A549 (cell line): Measurements from ENCODE around the gene MVB12B. TPM values are rescaled to one million over a fixed set of nuclear protein-coding genes. Genes with fewer than 3 reads are reported as not detected.

Experiments used
- ATAC-seq, 2 experiments: fragments of 200-7000 bp in 1 of 2; fragments of >200 bp in 1 of 2; cut with Nextera tagmentation in 1 of 2; cut with Tn5 transposase in 1 of 2; 3 replicates each; pipeline versions ENCODE4 v1.8.0 to v1.9.1; 2018 to 2020; ENCODE audit warnings: mild to moderate bottlenecking in 1 of 2, moderate library complexity in 1 of 2
- CTCF ChIA-PET: fragments of 300-600 bp; sonication (Branson Sonifier 250); formaldehyde crosslinking; extraction: SDS; loops from one replicate; lab custom pipeline; 2021; ENCODE audit warnings: antibody characterized with exemption, inconsistent platforms; lab: Yijun Ruan, JAX
- POLR2A ChIA-PET: fragments of 350-600 bp; formaldehyde crosslinking; extraction: SDS; loops from one replicate; lab custom pipeline; 2021; ENCODE audit warnings: antibody characterized with exemption, inconsistent platforms; lab: Yijun Ruan, JAX
- DNase-seq, 2 experiments: peaks; one replicate each; pipeline versions ENCODE4 v3.0.0 to v3.0.0-alpha.2; 2011 to 2016; ENCODE audit warnings: low read depth in 1 of 2, low spot score in 1 of 2
- FAIRE-seq: peaks from 2 replicates; lab custom pipeline; 2011; peaks lifted over from hg19 to GRCh38; lab: Jason Lieb, UNC
- H3K27ac ChIP-seq, 2 experiments: fragments of >200 bp; sonication (Bioruptor Twin); formaldehyde crosslinking; 3 replicates each; pipeline ENCODE4 v1.5.1; 2016 to 2017
- H3K4me1 ChIP-seq: fragments of >200 bp; sonication (Bioruptor Twin); formaldehyde crosslinking; 3 replicates; pipeline ENCODE4 v1.6.1; 2016
- H3K4me2 ChIP-seq: fragments of >200 bp; sonication (Bioruptor Twin); formaldehyde crosslinking; 3 replicates; pipeline ENCODE4 v1.6.1; 2016
- H3K4me3 ChIP-seq: fragments of >200 bp; sonication (Bioruptor Twin); formaldehyde crosslinking; 3 replicates; pipeline ENCODE4 v1.5.1; 2016
- H3K9me3 ChIP-seq: fragments of >200 bp; sonication (Bioruptor Twin); formaldehyde crosslinking; 3 replicates; pipeline ENCODE4 v1.6.1; 2016
- BHLHE40 ChIP-seq: IDR thresholded peaks from 2 replicates; pipeline ENCODE4 v1.6.1; 2012; ENCODE audit warnings: low read depth, low read length, inconsistent platforms
- CBX8 ChIP-seq: fragments of 200-600 bp; sonication (generic); IDR thresholded peaks from 2 replicates; pipeline ENCODE4 v1.6.1; 2016
- CEBPB ChIP-seq, 2 experiments: fragments of >200 bp in 1 of 2; sonication (Bioruptor Twin) in 1 of 2; formaldehyde crosslinking in 1 of 2; IDR thresholded peaks; 2 replicates each; pipeline ENCODE4 v1.6.1; 2012 to 2016
- FOXS1 ChIP-seq: fragments of 250-450 bp; sonication (Bioruptor Pico); IDR thresholded peaks from 2 replicates; pipeline ENCODE4 v1.5.0; 2020; ENCODE audit warnings: mild to moderate bottlenecking, moderate library complexity
- GATA3 ChIP-seq: IDR thresholded peaks from 2 replicates; pipeline ENCODE4 v1.6.1; 2012; ENCODE audit warnings: borderline replicate concordance
- HDAC2 ChIP-seq: fragments of 200-600 bp; sonication (generic); IDR thresholded peaks from 2 replicates; pipeline ENCODE4 v1.6.1; 2016
- HEYL ChIP-seq: fragments of 250-450 bp; sonication (Bioruptor Pico); IDR thresholded peaks from 2 replicates; pipeline ENCODE4 v1.8.0; 2021; ENCODE audit warnings: mild to moderate bottlenecking, moderate library complexity
- HOXA7 ChIP-seq: fragments of 250-450 bp; sonication (Bioruptor Pico); IDR thresholded peaks from 2 replicates; pipeline ENCODE4 v1.5.0; 2020; ENCODE audit warnings: mild to moderate bottlenecking, moderate library complexity
- JUNB ChIP-seq: fragments of >200 bp; sonication (Bioruptor Twin); formaldehyde crosslinking; IDR thresholded peaks from 2 replicates; pipeline ENCODE4 v1.6.1; 2016
- MAX ChIP-seq: IDR thresholded peaks from 2 replicates; pipeline ENCODE4 v1.6.1; 2012
- MAZ ChIP-seq: fragments of 150-350 bp; IDR thresholded peaks from 2 replicates; pipeline ENCODE4 v1.6.1; 2014; ENCODE audit warnings: antibody characterized with exemption, low read depth, low read length, borderline replicate concordance
- NR3C1 ChIP-seq: fragments of >200 bp; sonication (Bioruptor Twin); formaldehyde crosslinking; IDR thresholded peaks from 3 replicates; pipeline ENCODE4 v1.6.1; 2017
- POLR2A ChIP-seq: IDR thresholded peaks from 2 replicates; pipeline ENCODE4 v1.6.1; 2012; ENCODE audit warnings: mild to moderate bottlenecking, low read length
- POLR2AphosphoS2 ChIP-seq: conservative IDR thresholded peaks from 2 replicates; pipeline ENCODE4 v1.6.1; 2012; ENCODE audit warnings: low read length, improper control_type of control experiment, inconsistent platforms
- RAD21 ChIP-seq, 2 experiments: fragments of >200 bp in 1 of 2; sonication (Bioruptor Twin) in 1 of 2; formaldehyde crosslinking in 1 of 2; IDR thresholded peaks in 1 of 2; conservative IDR thresholded peaks in 1 of 2; 2 replicates in 1 of 2; 3 replicates in 1 of 2; pipeline ENCODE4 v1.6.1; 2012 to 2018; ENCODE audit warnings: inconsistent platforms in 1 of 2
- RARB ChIP-seq: fragments of 250-450 bp; sonication (Bioruptor Pico); IDR thresholded peaks from 2 replicates; pipeline ENCODE4 v1.8.0; 2021; ENCODE audit warnings: mild to moderate bottlenecking, moderate library complexity
- RCOR1 ChIP-seq: fragments of 150-350 bp; IDR thresholded peaks from 2 replicates; pipeline ENCODE4 v1.6.1; 2014; ENCODE audit warnings: antibody characterized with exemption, low read length, low read depth
- RFX5 ChIP-seq: fragments of 450-650 bp; IDR thresholded peaks from 2 replicates; pipeline ENCODE4 v1.7.1; 2014; ENCODE audit warnings: antibody characterized with exemption, mild to moderate bottlenecking, moderate library complexity
- RNF2 ChIP-seq: fragments of 200-600 bp; sonication (generic); IDR thresholded peaks from 2 replicates; pipeline ENCODE4 v1.6.1; 2016; ENCODE audit warnings: low read depth, mild to moderate bottlenecking, antibody characterized with exemption, moderate library complexity, borderline replicate concordance
- SMC3 ChIP-seq: fragments of >200 bp; sonication (Bioruptor Twin); formaldehyde crosslinking; IDR thresholded peaks from 3 replicates; pipeline ENCODE4 v1.6.1; 2018; ENCODE audit warnings: inconsistent platforms
- USF2 ChIP-seq: fragments of 450-650 bp; IDR thresholded peaks from 2 replicates; pipeline ENCODE4 v1.6.1; 2014; ENCODE audit warnings: antibody characterized with exemption
- ZSCAN20 ChIP-seq: fragments of 250-450 bp; sonication (Bioruptor Pico); IDR thresholded peaks from 2 replicates; pipeline ENCODE4 v1.8.0; 2022; ENCODE audit warnings: mild to moderate bottlenecking, moderate library complexity
- WGBS: methylation state at CpG from one replicate; pipeline ENCODE4 v1.1.6; 2017; ENCODE audit errors: missing lambda C conversion rate; 5-methylcytosine and 5-hydroxymethylcytosine counted together
- polyA plus RNA-seq, 4 experiments: library from polyadenylated mRNA; depleted of rRNA in 3 of 4; stranded (reverse); fragments of >200 nt; fragmentation: RNase III in 1 of 4; extraction: RNeasy Plus Mini Kit Qiagen cat#74134 plus additional on column Dnase treatment in 1 of 4; gene quantifications; 2 replicates in 3 of 4; 3 replicates in 1 of 4; pipeline ENCODE4 v1.2.3, GENCODE V29; 2011 to 2017
- TF ChIP-seq, protein P1 (sequence below): IDR thresholded peaks from 2 replicates; pipeline ENCODE4 v1.6.1; 2012

MVB12B gene
- polyA plus RNA-seq, 2 of the 4 experiments (the other 2 are of a cell fraction), result 4.6 to 5.9 TPM

DNA sequence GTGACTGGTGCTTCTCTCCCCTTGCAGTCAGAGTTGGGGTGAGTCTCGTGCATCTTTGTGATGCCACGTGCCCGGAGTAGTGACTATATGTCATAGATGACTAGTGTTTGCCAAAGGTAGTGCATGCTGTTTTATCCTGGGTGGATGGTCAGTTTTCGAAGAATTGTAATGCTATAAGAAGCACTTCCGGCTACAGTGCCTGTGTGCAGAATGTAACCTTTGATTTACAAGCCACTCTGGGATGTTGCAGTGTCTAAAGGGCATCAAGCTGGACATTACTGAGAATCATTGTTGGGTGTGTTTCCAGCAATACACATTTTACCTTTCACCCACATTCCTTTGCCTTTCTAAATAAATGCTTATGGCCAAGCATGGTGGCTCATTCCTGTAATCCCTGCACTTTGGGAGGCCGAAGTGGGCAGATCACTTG, 16.7 kb downstream of the MVB12B start:
- no peak overlapping the region for H3K27ac ChIP-seq
- no peak overlapping the region for H3K4me2 ChIP-seq
- CTCF ChIA-PET, result interaction anchor here (0.7 to 2.9 kb wide), 3 partner anchors 25 to 164 kb away, joined by 3 to 12 read pairs (median 3); no protein-coding TSS in a partner anchor
- no peak for TF ChIP-seq CBX8
- no peak for TF ChIP-seq GATA3
- no peak for TF ChIP-seq RCOR1
- TF ChIP-seq FOXS1 (CRISPR knock-in tag), result no peak
- no peak for TF ChIP-seq HOXA7 (CRISPR knock-in tag)
- TF ChIP-seq ZSCAN20 (CRISPR knock-in tag), result no peak
- TF ChIP-seq BHLHE40, result no peak
- no peak for TF ChIP-seq HDAC2
- no peak for TF ChIP-seq POLR2A
- TF ChIP-seq SMC3, result no peak
- TF ChIP-seq HEYL, result no peak
- no peak for TF ChIP-seq MAZ
- TF ChIP-seq RAD21 (conservative IDR thresholded peaks at IDR 0.05 in 1 of 2, IDR thresholded peaks at IDR 0.05 in 1 of 2), result no peak
- FAIRE-seq (no peak), ATAC-seq (peak in 1 of 2 experiments; percentile 48; a peak in 3 of 6 replicates), DNase-seq (no peak)
- H3K4me1 ChIP-seq, result no peaks in the 10 kb centered on the region
- POLR2A ChIA-PET, result no interaction called here
- no peak overlapping the region for H3K4me3 ChIP-seq
- H3K9me3 ChIP-seq, result no peaks in the 10 kb centered on the region
- 73% methylated on average over 6 of the region's 6 CpGs for whole genome bisulfite sequencing

DNA sequence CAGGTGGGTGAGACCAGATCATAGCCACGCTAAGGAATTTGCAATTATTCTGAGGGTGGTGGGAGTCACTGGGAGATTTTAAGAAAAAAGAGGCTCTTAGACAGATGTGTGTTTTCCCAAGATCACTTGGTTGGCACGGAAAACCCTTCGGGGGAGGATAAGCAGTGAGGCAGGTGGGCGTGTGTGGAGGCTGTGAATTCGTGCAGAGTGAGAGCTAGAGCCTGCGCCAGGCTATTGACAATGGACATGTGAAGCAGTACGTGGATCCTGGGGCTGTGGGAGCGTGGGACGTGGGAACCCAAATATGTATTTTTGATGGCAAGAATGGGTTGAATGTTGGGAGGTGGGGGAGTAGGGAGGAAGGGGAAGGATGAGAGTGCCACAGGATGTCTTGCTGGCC, 19.4 kb downstream of the MVB12B start:
- ChIA-PET CTCF (no interaction called here), POLR2A (no interaction called here)
- TF ChIP-seq POLR2AphosphoS2 (no peak), USF2 (no peak)
- peaks cover 6% of the 10 kb centered on the region; the same call in 2 of the 3 replicates for H3K9me3 ChIP-seq
- no peak overlapping the region for H3K4me2 ChIP-seq
- no peak overlapping the region for H3K4me3 ChIP-seq
- no peak overlapping the region for H3K27ac ChIP-seq
- DNase-seq (no peak), FAIRE-seq (no peak), ATAC-seq (no peak)
- WGBS, result 93% methylated on average over 9 of the region's 9 CpGs
- no peaks in the 10 kb centered on the region for H3K4me1 ChIP-seq

- ATAC-seq (no peak), FAIRE-seq (no peak), DNase-seq (no peak)
- no peak overlapping the region for H3K4me3 ChIP-seq
- H3K4me2 ChIP-seq, result no peak overlapping the region
- WGBS, result 95% methylated on average over 5 of the region's 5 CpGs
- TF ChIP-seq NR3C1 (no peak), MAX (no peak), CEBPB (IDR thresholded peaks at IDR 0.05) (no peak), POLR2A (no peak), SMC3 (no peak), BHLHE40 (no peak), RARB (no peak), JUNB (no peak), RNF2 (no peak), RFX5 (no peak), MAZ (no peak)
- TF ChIP-seq, protein P1, sequence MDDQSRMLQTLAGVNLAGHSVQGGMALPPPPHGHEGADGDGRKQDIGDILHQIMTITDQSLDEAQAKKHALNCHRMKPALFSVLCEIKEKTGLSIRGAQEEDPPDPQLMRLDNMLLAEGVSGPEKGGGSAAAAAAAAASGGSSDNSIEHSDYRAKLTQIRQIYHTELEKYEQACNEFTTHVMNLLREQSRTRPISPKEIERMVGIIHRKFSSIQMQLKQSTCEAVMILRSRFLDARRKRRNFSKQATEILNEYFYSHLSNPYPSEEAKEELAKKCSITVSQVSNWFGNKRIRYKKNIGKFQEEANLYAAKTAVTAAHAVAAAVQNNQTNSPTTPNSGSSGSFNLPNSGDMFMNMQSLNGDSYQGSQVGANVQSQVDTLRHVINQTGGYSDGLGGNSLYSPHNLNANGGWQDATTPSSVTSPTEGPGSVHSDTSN, result no peak
- CTCF ChIA-PET, result interaction anchor here (1.5 to 2.4 kb wide), 2 partner anchors 11 to 51 kb away, joined by 4 to 10 read pairs; no protein-coding TSS in a partner anchor
- H3K9me3 ChIP-seq, result peaks cover 8% of the 10 kb centered on the region; the same call in 2 of the 3 replicates
- H3K27ac ChIP-seq, result no peak overlapping the region
- no peaks in the 10 kb centered on the region for H3K4me1 ChIP-seq
- POLR2A ChIA-PET, result no interaction called here
Measured at GRCh38 chr9:126347093-126347492, 20.5 kb downstream of the MVB12B start.
